ENCODE results near the gene H2BK1. TPM values are rescaled to one million over a fixed set of nuclear protein-coding genes. Genes with fewer than 3 reads are reported as not detected.
A peak's percentile ranks its signal among the peaks of the same experiment; 100 is the strongest.

The H2BK1 gene
- total RNA-seq, 1 donor from 2014 or later, result not detected

GRCh38 chr7:151237244-151238189 lies 27.2 kb upstream of the H2BK1 start:
- no peak for TF ChIP-seq CTCF (IDR thresholded peaks at IDR 0.05; ENCODE audit: insufficient read depth, low read length, severe bottlenecking)
- no peak overlapping the region for H3K4me3 ChIP-seq (ENCODE audit: low read depth, low read length)
- no peak for DNase-seq (ENCODE audit: low read depth)
- peaks cover 23% of the 10 kb centered on the region for H3K36me3 ChIP-seq (ENCODE audit: control insufficient read depth, insufficient read depth, low read length)
- no peaks in the 10 kb centered on the region for H3K27me3 ChIP-seq (ENCODE audit: control insufficient read depth, insufficient read depth, low read length)
- no peak for FAIRE-seq

GRCh38 chr7:151236406-151236805 lies 26.1 kb upstream of the H2BK1 start:
- FAIRE-seq, result no peak
- no peak for TF ChIP-seq CTCF (IDR thresholded peaks at IDR 0.05; ENCODE audit: insufficient read depth, low read length, severe bottlenecking)
- DNase-seq (ENCODE audit: low read depth), result no peak
- peaks cover 21% of the 10 kb centered on the region for H3K36me3 ChIP-seq (ENCODE audit: control insufficient read depth, insufficient read depth, low read length)
- H3K27me3 ChIP-seq (ENCODE audit: control insufficient read depth, insufficient read depth, low read length), result no peaks in the 10 kb centered on the region
- no peak overlapping the region for H3K4me3 ChIP-seq (ENCODE audit: low read depth, low read length)

GRCh38 chr7:151235091-151235787 lies 25.0 kb upstream of the H2BK1 start:
- no peak for TF ChIP-seq CTCF (IDR thresholded peaks at IDR 0.05; ENCODE audit: insufficient read depth, low read length, severe bottlenecking)
- Histone ChIP-seq H3K36me3 (ENCODE audit: control insufficient read depth, insufficient read depth, low read length) (peaks cover 19% of the 10 kb centered on the region), H3K4me3 (ENCODE audit: low read depth, low read length) (no peak overlapping the region), H3K27me3 (ENCODE audit: control insufficient read depth, insufficient read depth, low read length) (no peaks in the 10 kb centered on the region)
- DNase-seq (ENCODE audit: low read depth), result no peak
- FAIRE-seq, result no peak

GRCh38 chr7:151233804-151234203 lies 23.5 kb upstream of the H2BK1 start:
- no peak for FAIRE-seq
- H3K36me3 ChIP-seq (ENCODE audit: control insufficient read depth, insufficient read depth, low read length), result peaks cover 16% of the 10 kb centered on the region
- TF ChIP-seq CTCF (IDR thresholded peaks at IDR 0.05; ENCODE audit: insufficient read depth, low read length, severe bottlenecking), result no peak
- DNase-seq (ENCODE audit: low read depth), result no peak
- H3K27me3 ChIP-seq (ENCODE audit: control insufficient read depth, insufficient read depth, low read length), result no peaks in the 10 kb centered on the region
- H3K4me3 ChIP-seq (ENCODE audit: low read depth, low read length), result no peak overlapping the region

GRCh38 chr7:151232917-151233701 lies 22.8 kb upstream of the H2BK1 start:
- peaks cover 16% of the 10 kb centered on the region for H3K36me3 ChIP-seq (ENCODE audit: control insufficient read depth, insufficient read depth, low read length)
- no peak for TF ChIP-seq CTCF (IDR thresholded peaks at IDR 0.05; ENCODE audit: insufficient read depth, low read length, severe bottlenecking)
- DNase-seq (ENCODE audit: low read depth) (peak; percentile 82), FAIRE-seq (no peak)
- no peaks in the 10 kb centered on the region for H3K27me3 ChIP-seq (ENCODE audit: control insufficient read depth, insufficient read depth, low read length)
- peak overlapping the region; percentile 90 for H3K4me3 ChIP-seq (ENCODE audit: low read depth, low read length)
